ENCODE data around the gene IFNE. TPM values are rescaled to one million over a fixed set of nuclear protein-coding genes. Genes with fewer than 3 reads are reported as not detected.

The IFNE gene
- total RNA-seq: not detected
- long read RNA-seq: 0 reads

- intact Hi-C loops (cut with DNase I): no loop called here
- DNase-seq (no peak), ATAC-seq (ENCODE audit: poor library complexity) (no peak)
Measured at GRCh38 chr9:21482213-21482612, at the start of gene IFNE. Gene IFNE, minus strand, starts transcription at chr9:21482313. Its CDS starts 619 bp downstream, at chr9:21481694.

GRCh38 chr9:21528123-21528808, 46.2 kb upstream of the IFNE start:
- intact Hi-C loops (cut with DNase I): no loop called here
- no peak for ATAC-seq (ENCODE audit: poor library complexity)
- no peak for DNase-seq

GRCh38 chr9:21527579-21527978, 45.5 kb upstream of the IFNE start:
- ATAC-seq (ENCODE audit: poor library complexity) (no peak), DNase-seq (no peak)
- intact Hi-C loops (cut with DNase I): no loop called here

GRCh38 chr9:21525174-21525573, 43.1 kb upstream of the IFNE start:
- no peak for DNase-seq
- no peak for ATAC-seq (ENCODE audit: poor library complexity)
- intact Hi-C loops (cut with DNase I): no loop called here

GRCh38 chr9:21524099-21524830, 42.2 kb upstream of the IFNE start:
- no peak for ATAC-seq (ENCODE audit: poor library complexity)
- no peak for DNase-seq
- intact Hi-C loops (cut with DNase I): no loop called here

- ATAC-seq (ENCODE audit: poor library complexity) (no peak), DNase-seq (no peak)
- intact Hi-C loops (cut with DNase I): no loop called here
Measured at GRCh38 chr9:21523021-21524014, 41.2 kb upstream of the IFNE start.

GRCh38 chr9:21522348-21522747, 40.2 kb upstream of the IFNE start:
- intact Hi-C loops (cut with DNase I): no loop called here
- DNase-seq (no peak), ATAC-seq (ENCODE audit: poor library complexity) (no peak)

GRCh38 chr9:21521448-21521847, 39.3 kb upstream of the IFNE start:
- DNase-seq (no peak), ATAC-seq (ENCODE audit: poor library complexity) (no peak)
- intact Hi-C loops (cut with DNase I): no loop called here

- DNase-seq: no peak
- ATAC-seq (ENCODE audit: poor library complexity): no peak
- intact Hi-C loops (cut with DNase I): no loop called here
Measured at GRCh38 chr9:21520501-21521228, 38.6 kb upstream of the IFNE start.

GRCh38 chr9:21519855-21520434, 37.8 kb upstream of the IFNE start:
- DNase-seq (no peak), ATAC-seq (ENCODE audit: poor library complexity) (no peak)
- intact Hi-C loops (cut with DNase I): no loop called here

- ATAC-seq (ENCODE audit: poor library complexity) (no peak), DNase-seq (no peak)
- intact Hi-C loops (cut with DNase I): no loop called here
Measured at GRCh38 chr9:21516796-21517195, 34.7 kb upstream of the IFNE start.

GRCh38 chr9:21513431-21513830, 31.3 kb upstream of the IFNE start:
- no peak for ATAC-seq (ENCODE audit: poor library complexity)
- intact Hi-C loops (cut with DNase I): no loop called here
- DNase-seq: no peak

GRCh38 chr9:21510806-21511205, 28.7 kb upstream of the IFNE start:
- DNase-seq: no peak
- ATAC-seq (ENCODE audit: poor library complexity): no peak
- intact Hi-C loops (cut with DNase I): no loop called here

- DNase-seq (no peak), ATAC-seq (ENCODE audit: poor library complexity) (no peak)
- intact Hi-C loops (cut with DNase I): no loop called here
Measured at GRCh38 chr9:21507483-21507790, 25.3 kb upstream of the IFNE start.

- DNase-seq (no peak), ATAC-seq (ENCODE audit: poor library complexity) (no peak)
- intact Hi-C loops (cut with DNase I): no loop called here
Measured at GRCh38 chr9:21506626-21507482, 24.7 kb upstream of the IFNE start.

- no peak for ATAC-seq (ENCODE audit: poor library complexity)
- intact Hi-C loops (cut with DNase I): no loop called here
- no peak for DNase-seq
Measured at GRCh38 chr9:21505425-21506179, 23.5 kb upstream of the IFNE start.

- intact Hi-C loops (cut with DNase I): no loop called here
- DNase-seq: no peak
- ATAC-seq (ENCODE audit: poor library complexity): no peak
Measured at GRCh38 chr9:21504894-21505293, 22.8 kb upstream of the IFNE start.

All from Right ventricle myocardium superior (tissue), 1 donor.